ENCODE results near the gene OSBPL5.

Gene OSBPL5

DNA sequence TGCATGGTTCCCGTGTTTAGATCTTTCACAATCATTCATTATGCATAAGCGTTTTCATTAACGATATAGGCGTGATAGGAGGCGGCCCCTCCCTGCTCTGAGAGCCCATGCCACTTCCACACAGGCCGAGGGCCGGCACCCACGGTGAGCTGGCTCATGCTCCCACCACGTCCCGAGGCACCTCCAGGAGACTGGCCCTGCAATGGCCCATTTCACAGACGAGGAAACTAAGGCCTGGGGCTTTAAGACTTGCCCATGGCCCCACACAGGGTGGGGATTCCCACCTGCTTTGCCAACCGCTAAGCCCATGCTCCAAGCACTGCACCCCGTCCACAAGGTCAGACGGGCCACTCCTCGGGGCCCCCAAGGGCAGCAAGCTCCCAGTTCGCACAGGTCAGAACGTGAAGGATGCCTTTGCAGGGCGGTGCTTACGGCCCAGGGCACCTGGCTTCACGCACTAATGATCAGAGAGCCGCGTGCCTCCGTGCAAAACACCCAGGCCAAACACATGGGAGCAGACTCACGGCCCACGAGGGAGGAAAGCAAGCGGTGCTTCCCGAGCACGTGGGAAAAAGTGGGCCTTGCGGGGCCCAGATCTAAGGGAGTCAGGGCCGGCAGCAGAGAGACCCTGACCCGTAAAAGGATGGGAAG, 8.3 kb downstream of the OSBPL5 start:
- TF ChIP-seq, protein P1, sequence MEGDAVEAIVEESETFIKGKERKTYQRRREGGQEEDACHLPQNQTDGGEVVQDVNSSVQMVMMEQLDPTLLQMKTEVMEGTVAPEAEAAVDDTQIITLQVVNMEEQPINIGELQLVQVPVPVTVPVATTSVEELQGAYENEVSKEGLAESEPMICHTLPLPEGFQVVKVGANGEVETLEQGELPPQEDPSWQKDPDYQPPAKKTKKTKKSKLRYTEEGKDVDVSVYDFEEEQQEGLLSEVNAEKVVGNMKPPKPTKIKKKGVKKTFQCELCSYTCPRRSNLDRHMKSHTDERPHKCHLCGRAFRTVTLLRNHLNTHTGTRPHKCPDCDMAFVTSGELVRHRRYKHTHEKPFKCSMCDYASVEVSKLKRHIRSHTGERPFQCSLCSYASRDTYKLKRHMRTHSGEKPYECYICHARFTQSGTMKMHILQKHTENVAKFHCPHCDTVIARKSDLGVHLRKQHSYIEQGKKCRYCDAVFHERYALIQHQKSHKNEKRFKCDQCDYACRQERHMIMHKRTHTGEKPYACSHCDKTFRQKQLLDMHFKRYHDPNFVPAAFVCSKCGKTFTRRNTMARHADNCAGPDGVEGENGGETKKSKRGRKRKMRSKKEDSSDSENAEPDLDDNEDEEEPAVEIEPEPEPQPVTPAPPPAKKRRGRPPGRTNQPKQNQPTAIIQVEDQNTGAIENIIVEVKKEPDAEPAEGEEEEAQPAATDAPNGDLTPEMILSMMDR (IDR thresholded peaks at IDR 0.05; ENCODE audit: insufficient read depth, missing control alignments): no peak
- no peak for DNase-seq (ENCODE audit: insufficient read length, low spot score)
- no peak for FAIRE-seq

- no peak for FAIRE-seq
- TF ChIP-seq, protein P1 (IDR thresholded peaks at IDR 0.05; ENCODE audit: insufficient read depth, missing control alignments): no peak
- DNase-seq (ENCODE audit: insufficient read length, low spot score): no peak
Observed at GRCh38 chr11:3156282-3156660, 8.8 kb downstream of the OSBPL5 start.

- DNase-seq (ENCODE audit: insufficient read length, low spot score) (no peak), FAIRE-seq (no peak)
- TF ChIP-seq, protein P1 (IDR thresholded peaks at IDR 0.05; ENCODE audit: insufficient read depth, missing control alignments): no peak
Observed at GRCh38 chr11:3155691-3156258, 9.3 kb downstream of the OSBPL5 start.

DNA sequence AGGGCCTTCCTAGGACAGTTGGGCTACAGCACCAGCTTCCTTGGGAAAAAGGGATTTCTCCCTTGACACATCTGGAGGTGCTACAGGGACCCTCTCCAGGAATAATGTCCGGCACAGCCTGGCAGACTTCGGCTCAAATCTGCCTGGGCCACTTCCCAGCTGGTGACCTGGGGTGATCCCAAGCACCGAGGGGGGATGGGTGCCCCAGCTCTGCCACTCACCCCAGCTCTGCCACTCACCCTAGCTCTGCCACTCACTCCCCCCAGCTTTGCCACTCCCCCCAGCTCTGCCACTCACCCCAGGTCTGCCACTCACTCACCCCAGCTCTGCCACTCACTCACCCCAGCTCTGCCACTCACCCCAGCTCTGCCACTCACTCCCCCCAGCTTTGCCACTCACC, 9.9 kb downstream of the OSBPL5 start:
- TF ChIP-seq, protein P1 (IDR thresholded peaks at IDR 0.05; ENCODE audit: insufficient read depth, missing control alignments): no peak
- DNase-seq (ENCODE audit: insufficient read length, low spot score) (no peak), FAIRE-seq (no peak)

DNA sequence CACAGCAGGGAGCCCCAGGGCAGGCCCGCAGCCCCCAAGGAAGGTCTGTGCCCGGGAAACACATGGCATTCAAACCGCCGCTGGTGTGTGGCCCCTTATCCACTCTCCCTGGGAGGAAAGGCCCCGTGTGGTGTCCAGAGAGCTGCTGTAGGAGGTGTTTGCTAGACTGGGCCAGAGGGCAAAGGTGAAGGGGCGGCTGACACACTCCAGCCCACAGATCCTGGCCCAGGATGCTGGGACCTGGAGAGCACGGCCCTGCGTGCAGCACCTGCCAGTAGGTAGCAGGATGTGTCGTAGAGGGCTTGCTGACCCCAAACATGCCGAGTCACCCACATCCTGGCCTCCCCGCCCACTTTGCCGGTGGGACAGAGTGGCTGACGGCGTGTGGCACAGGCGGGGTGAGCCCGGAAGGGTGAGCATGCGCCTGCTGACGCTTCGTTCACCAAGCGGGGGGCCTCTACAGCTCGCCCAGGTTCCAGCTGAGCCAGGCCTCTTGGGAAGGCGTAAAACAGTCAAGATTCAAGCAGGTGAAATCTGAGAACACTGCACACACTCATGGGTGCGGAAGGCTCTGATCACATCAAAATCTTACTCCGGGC, 11.0 kb downstream of the OSBPL5 start:
- no peak for DNase-seq (ENCODE audit: insufficient read length, low spot score)
- no peak for FAIRE-seq
- TF ChIP-seq, protein P1 (IDR thresholded peaks at IDR 0.05; ENCODE audit: insufficient read depth, missing control alignments): no peak

- TF ChIP-seq, protein P1 (IDR thresholded peaks at IDR 0.05; ENCODE audit: insufficient read depth, missing control alignments): no peak
- no peak for DNase-seq (ENCODE audit: insufficient read length, low spot score)
- FAIRE-seq: no peak
Observed at GRCh38 chr11:3153291-3153861, 11.7 kb downstream of the OSBPL5 start.

Measured in D721Med (cell line).